Measurements from ENCODE around the gene CRIP2. TPM values are rescaled to one million over a fixed set of nuclear protein-coding genes. Genes with fewer than 3 reads are reported as not detected.

CRIP2 gene
- total and polyA plus RNA-seq, 2 of the 13 experiments (the other 11 are each of a cell fraction or from before 2014, with no cell fraction given) = 31.6 to 37.9 TPM

DNA sequence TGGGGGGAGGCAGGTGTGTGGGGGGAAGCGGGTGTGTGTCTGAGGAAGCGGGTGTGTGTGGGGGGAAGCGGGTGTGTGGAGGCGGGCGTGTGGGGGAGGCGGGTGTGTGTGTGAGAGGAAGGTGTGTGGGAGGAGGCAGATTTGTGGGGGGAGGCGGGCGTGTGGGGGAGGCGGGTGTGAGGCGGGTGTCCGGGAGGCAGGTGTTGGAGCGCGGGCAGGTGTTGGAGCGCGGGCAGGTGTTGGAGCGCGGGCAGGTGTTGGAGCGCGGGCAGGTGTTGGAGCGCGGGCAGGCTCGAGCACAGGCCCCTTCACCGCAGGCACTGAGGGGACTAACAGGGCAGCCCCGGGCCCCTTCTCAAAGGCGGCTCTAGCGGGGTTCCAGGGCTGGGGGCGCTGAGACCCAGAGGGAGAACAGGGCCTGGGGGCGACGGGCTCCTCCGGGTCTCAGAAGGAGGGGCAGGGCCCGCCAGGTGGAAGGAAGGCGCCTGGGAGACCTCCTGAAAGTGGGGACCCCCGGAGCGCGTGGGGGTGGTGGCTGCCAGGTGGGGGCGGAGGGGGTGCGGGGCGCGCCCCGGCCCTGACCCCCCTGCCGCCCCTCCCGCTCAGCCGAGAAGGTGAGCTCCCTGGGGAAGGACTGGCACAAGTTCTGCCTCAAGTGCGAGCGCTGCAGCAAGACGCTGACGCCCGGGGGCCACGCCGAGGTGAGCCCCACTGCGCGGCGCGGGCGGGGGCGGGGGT is 3.2 kb downstream of the CRIP2 start:
- WGBS (ENCODE audit: low lambda C conversion rate) = 92% methylated on average over 34 of the region's 56 CpGs
- H3K27ac ChIP-seq (ENCODE audit: extremely low read length, insufficient read depth, low read length) = no peak overlapping the region
- H3K9ac ChIP-seq (ENCODE audit: insufficient read depth, low read depth, low read length) = no peak overlapping the region
- no peak overlapping the region for H3K4me3 ChIP-seq (replicated peaks in 1 of 3; ENCODE audit: insufficient read depth in 1 of 3, low read depth in 2 of 3, low read length in 3 of 3)
- no peak for TF ChIP-seq SIN3B (IDR thresholded peaks at IDR 0.05; ENCODE audit: low read length)
- no peak for TF ChIP-seq KLF12 (CRISPR knock-in tag; IDR thresholded peaks at IDR 0.05; ENCODE audit: borderline replicate concordance)
- no peak for TF ChIP-seq ZNF614 (CRISPR knock-in tag; IDR thresholded peaks at IDR 0.05; ENCODE audit: borderline replicate concordance)
- TF ChIP-seq GLI4 (CRISPR knock-in tag; IDR thresholded peaks at IDR 0.05; ENCODE audit: borderline replicate concordance) = no peak
- TF ChIP-seq, protein P1, sequence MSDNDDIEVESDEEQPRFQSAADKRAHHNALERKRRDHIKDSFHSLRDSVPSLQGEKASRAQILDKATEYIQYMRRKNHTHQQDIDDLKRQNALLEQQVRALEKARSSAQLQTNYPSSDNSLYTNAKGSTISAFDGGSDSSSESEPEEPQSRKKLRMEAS (IDR thresholded peaks at IDR 0.05) = no peak
- no peak for TF ChIP-seq FOXA3 (CRISPR knock-in tag; IDR thresholded peaks at IDR 0.05)
- no peak for TF ChIP-seq TEAD2 (CRISPR knock-in tag; IDR thresholded peaks at IDR 0.05)
- TF ChIP-seq ZSCAN25 (CRISPR knock-in tag; IDR thresholded peaks at IDR 0.05) = no peak
- TF ChIP-seq REL (CRISPR knock-in tag; conservative IDR thresholded peaks at IDR 0.05) = no peak
- no peaks in the 10 kb centered on the region for H3K79me2 ChIP-seq (ENCODE audit: insufficient read depth, low read length)
- ATAC-seq (no peak), DNase-seq (ENCODE audit: low spot score) (no peak), FAIRE-seq (no peak)
- H2AFZ ChIP-seq (ENCODE audit: low read length) = no peak overlapping the region
- H3K9me3 ChIP-seq (ENCODE audit: low read length) = no peaks in the 10 kb centered on the region
- H3K27me3 ChIP-seq (ENCODE audit: control insufficient read depth in 1 of 2, insufficient read depth in 2 of 2, low read length in 2 of 2) = peaks cover 0 to 11% of the 10 kb centered on the region in 2 experiments; a peak in 4 of 5 replicates
- no peak overlapping the region for H3K4me2 ChIP-seq (ENCODE audit: low read depth, low read length)
- no TSS peak for BruUV-seq (replicated peaks)
- ChIA-PET CTCF (ENCODE audit: low intra/inter-chr PET ratio, low total read pairs) (no interaction called here), POLR2A (no interaction called here)
- no peaks in the 10 kb centered on the region for H3K36me3 ChIP-seq (replicated peaks in 1 of 2; ENCODE audit: control insufficient read depth in 1 of 2, insufficient read depth in 2 of 2, low read length in 2 of 2)
- 0 out of 2 replicates have a peak, but pooled peaks cover 2% of the 10 kb centered on the region for H4K20me1 ChIP-seq (ENCODE audit: insufficient read depth, low read length)
- peaks cover 48% of the 10 kb centered on the region for H3K4me1 ChIP-seq (ENCODE audit: insufficient read depth, low read length)
- intact Hi-C loops (cut with micrococcal nuclease; ENCODE audit: unreplicated experiment) = no loop called here
- in situ Hi-C loops (cut with HindIII; ENCODE audit: extremely low pct_ligation_motif_present, low pct_unique_long_range_greater_than_20kb) = no loop called here

Measured in HepG2 (cell line).